ENCODE results near the gene RAP1B.

RAP1B gene

DNA sequence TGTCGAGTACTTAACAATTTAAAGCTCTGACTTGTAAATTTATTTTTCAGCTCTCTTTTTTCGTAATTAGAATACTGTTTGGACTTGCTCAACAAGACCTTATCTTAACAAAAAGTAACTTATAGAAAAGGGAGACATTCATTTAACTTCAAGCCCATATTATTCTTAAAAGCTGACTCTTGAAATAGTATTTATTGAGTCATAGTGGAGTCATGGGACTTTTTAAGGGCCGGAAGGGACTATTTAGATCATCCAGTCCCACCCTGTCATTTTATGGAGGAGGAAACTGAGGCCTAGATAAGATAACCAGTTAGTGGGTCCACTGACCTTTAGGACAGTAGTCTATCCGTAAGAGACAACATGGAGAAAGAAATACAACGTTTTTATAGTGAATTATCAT, 1.5 kb downstream of the RAP1B start:
- DNase-seq: no peak

DNA sequence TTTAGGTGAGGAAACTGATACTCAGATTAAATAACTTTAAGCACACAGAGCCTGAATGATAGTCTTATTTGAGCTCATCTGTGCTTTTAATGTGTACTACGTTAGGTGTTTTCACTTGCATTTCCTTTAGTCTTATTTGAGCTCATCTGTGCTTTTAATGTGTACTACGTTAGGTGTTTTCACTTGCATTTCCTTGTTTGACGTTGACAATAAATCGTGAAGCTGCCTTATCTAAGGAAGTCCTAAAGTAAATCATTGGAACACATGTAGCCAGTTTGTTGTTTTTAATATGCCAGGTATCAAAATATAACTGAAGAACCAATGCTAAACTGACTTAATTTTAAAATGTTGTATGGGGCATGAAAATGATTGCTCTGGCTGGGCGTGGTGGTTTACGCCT, 2.0 kb downstream of the RAP1B start:
- DNase-seq: no peak

DNA sequence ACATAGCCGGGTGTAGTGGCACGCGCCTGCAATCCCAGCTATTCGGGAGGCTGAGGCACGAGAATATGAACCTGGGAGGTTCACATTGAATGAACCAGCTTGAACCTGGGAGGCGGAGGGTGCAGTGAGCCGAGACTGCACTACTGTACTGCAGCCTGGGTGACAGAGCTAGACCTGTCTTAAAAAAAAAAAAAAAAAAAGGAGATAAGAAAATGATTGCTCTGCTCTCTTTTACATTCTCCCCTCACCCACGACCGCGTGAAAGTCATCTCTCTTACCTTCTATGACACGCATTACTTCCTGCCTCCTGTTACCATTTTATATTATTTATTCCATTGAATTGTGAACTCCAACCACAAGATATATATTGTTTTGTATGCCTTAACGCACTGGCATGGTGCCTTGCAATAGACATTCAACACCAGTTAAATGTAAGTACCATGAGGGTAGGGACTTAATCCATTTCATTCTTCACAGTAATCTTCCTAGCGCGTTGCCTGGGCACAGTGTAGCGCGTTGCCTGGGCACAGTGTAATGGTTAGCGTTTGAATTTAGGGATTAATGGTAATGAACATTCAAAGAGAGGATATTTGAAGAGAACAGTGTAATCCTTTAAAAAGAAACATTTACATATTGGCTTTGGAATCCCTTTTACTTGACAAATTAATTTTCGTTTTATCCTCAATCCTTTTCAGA, 2.7 kb downstream of the RAP1B start:
- DNase-seq: no peak

DNA sequence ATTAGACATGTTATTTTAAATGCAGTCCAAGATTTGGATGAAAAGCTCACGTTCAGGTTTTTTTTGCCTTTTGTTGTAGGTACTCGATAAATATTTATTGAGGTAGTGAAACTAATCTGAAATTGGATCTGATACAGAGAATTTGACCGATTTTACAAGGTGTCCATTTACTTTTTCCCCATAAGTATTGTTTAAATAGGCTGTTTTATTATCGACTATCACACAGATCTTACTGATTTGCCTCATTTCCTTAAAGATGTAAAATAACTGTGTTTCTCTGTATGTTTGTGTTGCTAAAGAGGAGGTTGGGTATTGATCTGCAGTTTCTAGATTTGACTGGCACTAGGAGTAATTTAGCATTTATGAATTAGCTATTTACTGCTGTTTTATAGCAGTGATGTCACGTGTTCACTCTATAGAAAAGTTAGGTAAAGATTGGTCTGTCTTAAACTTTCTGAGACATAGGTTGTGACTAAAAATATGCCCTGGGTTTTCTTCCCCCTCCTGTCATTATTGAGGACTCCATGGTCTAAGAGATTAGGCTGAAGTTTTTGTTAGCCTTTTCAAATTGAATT, 3.5 kb downstream of the RAP1B start:
- no peak for DNase-seq

DNA sequence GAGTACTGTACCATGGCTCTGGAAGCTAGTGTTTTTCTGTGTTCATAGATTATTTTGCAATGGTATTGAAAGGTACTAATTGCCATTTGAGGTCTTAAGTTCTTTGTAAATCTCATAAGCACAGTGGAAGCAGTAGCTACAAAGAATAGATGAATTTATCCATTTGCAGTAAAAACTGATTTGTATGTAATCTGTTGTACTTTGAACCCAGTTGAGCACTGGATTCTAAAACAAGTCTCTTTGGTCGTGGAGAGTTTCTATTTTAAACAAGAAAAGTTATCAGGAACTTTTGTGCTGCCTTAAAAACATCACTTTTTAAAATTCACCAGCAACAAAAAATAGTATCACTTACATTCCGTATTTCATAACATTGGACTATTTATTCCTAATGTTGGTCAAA, 4.1 kb downstream of the RAP1B start:
- no peak for DNase-seq

DNA sequence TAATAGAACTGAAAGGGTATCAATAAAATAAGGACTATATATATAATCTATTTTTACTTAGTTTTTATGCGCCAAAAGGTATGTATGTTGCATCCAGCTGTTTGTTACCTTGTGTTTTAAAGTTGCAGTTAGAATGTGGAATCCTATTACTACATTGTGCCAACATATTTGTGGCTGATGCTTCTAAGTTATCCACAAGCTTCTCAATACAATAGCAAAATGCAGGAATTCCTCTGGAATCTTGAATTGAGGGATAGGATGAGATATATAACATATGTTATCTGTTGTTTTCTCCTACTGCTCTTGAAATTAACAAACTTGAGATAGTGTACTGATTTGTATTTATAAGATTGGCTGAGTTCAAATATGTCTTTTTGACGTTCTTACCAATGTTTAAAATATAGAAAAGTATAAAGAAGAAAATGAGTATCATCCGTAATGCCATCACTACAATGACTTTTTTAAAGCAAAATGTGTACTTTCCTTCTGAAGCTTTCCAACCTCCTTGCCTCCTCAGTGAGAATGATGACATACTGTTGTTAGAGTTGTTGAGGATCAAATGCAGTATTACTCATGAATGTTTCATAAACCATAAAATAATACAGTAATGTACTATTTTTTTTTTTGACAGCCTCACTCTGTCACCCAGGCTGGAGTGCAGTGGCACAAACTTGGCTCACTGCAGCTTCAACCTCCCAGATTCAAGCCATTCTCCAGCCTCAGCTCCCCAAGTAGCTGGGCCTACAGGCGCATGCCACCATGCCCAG, 6.6 kb downstream of the RAP1B start:
- DNase-seq: no peak

DNA sequence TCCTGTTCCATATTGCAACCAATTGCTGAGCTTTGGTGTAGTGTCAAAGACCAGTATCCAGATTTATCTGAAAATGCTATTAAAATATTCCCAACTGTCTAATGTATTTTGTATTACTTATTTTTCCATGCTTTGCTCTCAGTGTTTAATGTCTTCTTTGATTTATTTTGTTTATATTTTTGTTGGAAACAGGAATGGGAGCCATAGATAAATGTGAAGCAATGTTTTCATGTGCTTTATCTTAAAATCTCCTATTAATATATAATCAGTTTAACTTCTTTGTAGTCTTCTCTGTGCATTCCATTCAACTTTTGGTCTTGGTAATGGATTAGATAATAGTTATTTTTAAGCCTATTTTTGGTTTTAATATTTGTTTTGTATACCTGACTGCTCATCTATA, 8.8 kb downstream of the RAP1B start:
- no peak for DNase-seq

DNA sequence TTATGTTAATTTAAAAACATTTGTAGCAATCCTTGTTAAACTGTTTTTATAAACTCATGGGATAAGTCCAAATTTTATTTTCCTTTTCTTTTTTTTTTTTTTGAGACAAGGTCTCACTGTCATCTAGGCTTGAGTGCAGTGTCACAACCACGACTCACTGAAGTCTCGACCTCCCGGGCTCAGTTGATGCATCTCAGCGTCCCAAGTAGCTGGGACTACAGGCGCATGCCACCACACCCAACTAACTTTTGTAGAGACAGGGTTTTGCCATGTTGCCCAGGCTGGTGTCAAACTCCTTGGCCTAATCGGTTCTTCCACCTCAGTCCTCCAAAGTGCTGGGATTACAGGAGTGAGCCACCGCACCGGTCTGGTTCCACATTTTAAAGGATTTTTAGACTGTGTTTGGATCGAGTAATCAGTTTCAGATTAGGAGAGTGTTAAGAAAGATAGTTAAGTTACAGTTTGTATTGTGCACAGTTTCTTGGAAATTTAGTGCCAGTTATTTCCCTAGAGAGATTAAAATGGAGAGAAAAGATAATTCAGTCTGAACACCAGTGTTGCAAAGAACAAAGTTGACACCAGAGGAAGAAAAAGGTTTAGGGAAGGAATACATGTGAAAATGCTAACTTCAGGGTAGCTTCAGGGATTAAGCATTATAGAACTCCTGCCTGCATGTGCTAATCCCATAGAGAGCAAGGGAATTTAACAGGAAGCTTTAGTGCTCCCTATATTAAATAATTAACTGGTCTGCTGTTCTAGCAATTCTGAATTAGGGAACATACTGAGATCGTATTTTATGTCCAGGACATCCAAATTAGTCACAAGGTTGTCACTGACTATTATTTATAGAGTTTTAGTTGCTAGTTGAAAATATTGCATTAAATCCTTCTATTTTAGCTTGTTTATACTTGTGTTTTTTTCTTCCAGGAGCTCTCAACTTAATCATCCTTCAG, 10.1 kb downstream of the RAP1B start:
- DNase-seq: no peak

DNA sequence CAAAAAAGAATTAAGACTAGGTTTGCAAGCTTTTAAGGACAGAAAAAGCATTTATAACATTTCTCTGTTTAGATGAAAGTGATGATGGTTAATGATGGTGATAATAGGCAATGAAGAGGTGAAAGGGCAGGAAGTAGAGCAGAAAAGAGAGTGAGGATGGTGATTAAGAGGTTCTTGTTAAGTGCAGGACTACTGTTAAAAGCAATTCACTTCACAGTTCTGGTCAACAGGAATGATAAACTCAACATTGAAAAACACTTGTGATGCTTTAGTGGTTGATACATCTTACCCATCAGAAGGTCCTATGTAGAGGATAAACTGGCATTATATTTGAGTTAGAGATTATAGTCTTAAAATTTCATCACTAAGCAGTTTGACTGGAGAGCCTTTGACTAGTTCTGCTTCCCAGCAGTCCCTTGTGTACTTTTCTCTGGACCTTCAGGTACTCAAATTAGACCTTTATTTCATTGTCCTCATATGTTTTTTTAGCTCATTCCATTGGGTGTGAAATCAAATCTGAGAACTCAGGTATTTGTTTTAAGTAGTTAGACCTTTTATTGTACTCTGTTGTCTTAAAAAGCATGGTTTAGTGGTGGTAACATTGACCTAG, 10.9 kb downstream of the RAP1B start:
- DNase-seq: no peak

DNA sequence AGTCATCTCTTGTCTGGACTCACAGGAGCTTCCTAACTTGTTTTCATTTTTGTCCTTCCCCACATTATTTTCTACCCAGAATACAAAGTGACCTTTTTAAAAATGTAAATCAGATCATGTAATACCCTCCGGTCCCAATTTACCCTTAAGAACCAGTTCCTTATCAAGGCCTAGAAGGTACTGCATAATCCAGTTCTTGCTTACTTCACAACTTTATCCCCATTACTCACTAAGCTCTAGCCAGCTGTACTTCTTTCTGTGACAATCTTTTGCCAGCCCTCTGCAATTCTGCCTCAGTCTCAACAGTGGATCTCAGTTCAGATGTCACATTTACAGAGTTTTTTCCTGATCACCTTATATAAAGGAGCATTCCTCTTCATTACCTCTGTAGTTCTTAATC, 11.6 kb downstream of the RAP1B start:
- no peak for DNase-seq

DNA sequence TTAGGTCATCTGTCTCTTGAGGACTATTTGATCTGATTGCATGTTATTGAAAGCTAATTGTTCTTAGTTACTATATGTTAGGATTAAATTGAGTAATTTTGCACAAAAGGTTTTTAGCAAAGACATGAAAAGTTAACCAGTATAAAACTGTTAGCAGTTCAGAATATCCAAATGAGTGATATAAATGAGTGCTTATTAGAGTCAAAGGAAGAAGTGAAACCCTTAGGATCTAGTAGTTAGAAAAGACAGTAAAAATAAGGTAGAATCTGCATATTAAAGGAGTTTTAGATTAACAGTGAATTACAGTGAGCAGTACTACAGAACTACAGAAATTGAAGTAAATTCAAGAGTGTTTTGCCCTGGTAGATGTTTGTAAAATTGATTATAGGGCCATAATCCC, 12.4 kb downstream of the RAP1B start:
- DNase-seq: no peak

DNA sequence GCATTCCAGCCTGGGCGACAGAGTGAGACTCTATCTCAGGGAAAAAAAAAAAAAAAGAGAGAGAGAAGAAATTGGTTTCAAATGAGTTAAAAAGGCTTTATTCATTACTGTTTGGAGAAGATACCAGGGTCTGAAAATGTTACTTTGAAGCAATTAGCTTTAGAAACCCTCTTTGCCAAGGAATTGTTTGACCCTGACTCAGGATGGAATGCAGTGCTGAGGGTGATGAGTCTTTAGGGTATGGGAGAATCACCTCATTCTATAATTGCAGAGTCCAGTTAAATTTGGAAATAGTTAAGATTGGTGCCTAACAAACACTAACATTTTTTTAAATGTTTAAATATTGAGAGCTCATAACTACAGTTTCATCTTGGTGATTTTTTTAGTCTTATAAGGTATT, 13.3 kb downstream of the RAP1B start:
- no peak for DNase-seq

DNA sequence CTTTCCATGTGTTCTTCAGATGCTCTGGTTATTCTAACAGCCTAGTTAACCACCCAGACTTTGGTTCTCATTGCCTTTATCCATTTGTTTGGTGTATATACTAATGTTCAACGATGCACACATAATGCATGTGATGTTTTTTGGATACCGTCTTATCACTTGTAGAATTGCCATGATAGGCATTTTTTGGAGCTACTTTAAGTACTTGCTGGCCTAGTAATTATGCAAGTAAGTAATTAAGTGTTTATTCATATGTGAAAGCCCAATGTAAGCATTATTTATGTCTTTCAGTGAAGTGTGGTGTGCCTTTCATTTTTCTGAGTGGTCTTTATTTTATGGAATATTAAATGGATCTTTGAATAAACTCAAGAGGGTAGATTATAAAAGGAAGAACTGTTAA, 14.2 kb downstream of the RAP1B start:
- no peak for DNase-seq

DNA sequence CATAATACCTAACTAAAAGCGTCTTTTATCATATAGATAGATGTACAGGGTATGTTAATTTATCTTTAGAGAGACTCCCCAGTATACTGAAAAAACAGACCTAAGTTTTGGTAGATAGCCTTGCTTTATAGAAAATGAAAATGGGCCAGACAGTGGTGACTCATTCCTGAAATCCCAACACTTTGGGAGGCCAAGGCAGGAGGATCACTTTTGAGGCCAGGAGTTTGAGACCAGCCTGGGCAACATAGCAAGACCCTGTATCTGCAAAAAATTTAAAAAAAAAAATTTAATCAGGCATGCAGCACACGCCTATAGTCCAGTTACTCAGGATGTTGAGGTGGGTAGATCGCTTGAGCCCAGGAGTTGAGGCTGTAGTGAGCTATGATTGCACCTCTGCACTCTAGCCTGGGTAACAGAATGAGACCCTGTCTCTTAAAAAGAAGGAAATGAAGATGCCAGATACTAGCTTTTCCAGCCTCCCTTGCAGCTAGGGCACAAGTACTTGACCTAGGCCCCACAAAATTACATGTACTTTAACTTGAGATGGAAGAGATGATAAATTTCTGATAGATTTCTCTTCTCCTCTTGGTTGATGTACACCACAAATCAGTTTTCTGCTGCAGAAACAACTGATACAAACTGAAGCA, 17.1 kb downstream of the RAP1B start:
- no peak for DNase-seq

DNA sequence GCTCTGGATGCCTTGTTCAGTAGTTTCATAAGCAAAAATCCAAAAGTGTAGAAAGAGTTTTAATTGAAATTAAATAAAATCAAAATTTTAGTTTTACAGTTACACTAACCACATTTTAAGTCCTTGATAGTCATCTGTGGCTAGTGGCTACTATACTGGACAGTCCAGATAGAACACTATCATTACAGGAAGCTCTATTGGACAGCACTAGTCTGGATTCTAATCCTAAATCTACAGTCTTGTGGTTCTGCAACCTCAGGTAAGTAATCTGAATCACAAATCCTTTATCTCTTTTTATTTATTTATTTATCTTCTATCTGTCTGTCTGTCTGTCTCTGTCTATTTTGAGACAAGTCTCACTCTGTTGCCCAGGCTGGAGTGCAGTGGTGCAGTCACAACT, 18.0 kb downstream of the RAP1B start:
- no peak for DNase-seq

DNA sequence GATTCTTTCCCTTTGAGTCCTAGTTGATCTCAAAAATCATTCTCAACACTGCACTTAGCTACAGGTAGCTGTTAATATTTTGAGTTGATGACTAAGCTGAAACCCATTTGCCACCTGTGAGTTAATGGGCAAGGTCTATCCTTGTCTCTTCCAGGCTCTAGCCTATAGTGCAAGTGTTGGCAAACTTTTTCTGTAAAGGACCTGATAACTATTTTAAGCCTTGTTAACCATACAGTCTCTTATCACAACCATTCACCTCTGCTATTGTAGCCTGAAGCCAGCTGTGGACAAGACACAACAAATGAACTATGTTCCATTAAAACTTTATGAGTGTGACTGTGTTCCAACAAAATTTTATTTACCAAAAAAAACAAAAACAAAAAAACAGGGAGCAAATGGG, 19.4 kb downstream of the RAP1B start:
- DNase-seq: no peak

DNA sequence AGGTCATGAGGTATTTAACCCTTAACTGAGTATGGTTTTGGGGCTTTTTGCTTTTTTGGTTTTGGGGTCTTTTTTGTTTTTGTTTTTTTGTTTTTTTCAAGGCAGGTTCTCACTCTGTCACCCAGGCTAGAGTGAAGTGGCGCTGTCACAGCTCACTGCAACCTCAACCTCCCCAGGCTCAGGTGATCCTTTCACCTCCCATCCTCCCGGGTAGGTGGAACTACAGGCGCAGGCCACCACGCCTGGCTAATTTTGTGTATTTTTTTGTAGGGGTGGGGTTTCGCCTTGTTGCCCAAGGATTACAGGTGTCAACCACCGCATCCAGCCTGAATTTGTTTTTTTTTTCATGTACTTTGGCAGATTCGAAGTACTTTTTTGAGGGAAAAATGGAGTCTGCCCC, 19.9 kb downstream of the RAP1B start:
- no peak for DNase-seq

DNA sequence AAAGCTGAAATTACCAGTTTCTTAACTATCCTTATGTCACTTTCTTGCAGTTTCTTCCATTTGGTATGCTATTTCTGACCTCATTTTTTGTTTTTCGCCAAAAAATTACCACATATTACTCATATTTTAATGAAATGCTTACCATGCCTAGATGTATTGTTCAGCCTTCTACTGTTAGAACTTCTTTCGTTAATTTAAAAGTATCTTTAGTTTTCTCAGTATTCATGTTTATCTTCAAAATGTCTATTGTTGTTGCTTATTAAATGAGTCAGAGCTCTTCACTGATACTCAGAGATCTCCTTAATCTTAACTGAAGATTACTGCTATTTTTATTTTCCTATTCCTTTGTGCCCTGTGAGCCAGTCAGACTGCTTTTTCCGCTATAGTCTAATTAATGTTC, 20.5 kb downstream of the RAP1B start:
- no peak for DNase-seq

DNA sequence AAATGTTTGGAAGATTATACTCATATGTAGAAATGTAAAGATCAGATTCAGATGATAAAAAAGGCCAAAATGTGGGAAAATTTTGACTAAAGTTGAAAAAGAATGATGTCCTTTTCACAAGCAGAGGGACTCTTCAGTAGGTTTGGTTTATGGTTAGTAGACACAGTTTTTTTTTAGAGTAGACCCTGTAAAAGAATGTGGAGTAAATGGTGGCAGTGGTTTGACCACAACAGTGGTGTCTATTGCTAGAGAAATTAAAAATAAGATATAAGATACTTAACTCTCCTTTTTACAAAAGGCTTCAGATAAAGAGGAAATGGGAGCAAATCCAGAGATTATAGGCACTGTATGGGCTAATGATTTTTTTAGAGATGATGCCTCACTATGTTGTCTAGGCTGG, 21.8 kb downstream of the RAP1B start:
- no peak for DNase-seq

DNA sequence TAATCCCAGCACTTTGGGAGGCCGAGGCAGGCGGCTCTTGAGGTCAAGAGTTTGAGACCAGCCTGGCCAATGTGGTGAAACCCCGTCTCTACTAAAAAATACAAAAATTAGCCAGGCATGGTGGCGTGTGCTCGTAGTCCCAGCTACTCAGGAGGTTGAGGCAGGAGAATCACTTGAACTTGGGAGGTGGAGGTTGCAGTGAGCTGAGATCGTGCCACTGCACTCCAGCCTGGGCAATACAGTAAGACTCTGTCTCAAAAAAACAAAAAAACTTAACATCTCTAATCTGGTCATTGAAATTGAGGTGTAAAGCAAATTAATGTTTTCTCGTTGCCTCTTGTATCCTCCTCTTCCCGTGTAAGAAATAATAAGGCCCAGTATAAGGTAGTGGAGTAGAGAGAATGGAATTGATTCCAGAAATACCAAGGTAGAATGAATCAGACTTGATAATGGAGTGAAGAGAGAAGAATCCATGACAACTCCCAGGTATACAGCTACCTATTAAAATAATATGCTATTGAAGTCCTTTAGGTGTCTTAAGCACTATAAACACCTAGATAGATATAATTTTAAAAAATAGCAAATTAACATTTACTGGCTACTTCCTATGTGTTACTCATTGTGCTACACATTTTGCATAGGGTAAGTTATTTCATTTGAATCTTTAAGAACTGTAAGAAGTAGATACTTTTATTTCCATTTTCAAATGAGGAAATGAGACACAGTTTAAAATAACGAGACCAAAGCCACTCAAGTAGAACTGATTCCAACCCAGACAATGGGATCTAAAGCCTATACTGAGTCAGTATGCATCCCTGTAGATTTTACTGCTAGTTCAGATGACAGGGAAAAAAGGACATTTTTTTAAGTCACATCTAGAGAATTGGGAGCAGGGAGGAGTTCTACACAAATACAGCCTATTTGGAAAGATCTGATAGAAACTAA, 23.2 kb downstream of the RAP1B start:
- no peak for DNase-seq

DNA sequence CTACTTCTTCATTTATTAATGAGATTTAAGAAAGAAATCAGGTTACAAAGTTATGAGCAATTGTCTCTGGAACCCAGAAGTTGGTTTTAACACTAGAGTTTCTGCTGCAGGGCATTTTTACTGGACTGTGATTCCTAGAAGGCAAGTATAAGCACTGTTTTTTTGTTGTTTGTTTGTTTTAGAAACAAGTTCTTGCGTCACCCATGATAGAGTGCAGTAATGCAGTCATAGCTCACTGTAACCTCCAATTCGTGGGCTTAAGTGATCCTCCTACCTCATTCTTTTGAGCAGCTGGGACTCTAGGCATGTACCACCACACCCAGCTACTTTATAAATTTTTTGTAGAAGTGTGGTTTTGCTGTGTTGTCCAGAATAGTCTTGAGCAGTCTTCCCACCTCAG, 25.6 kb downstream of the RAP1B start:
- no peak for DNase-seq

Data from NCI-H2171 (cell line).